HepG2 (cell line): ENCODE measurements around the gene CIT. TPM values are rescaled to one million over a fixed set of nuclear protein-coding genes. Genes with fewer than 3 reads are reported as not detected.

ENCODE experiments used
- ADNP ChIP-seq: sonication (generic); formaldehyde crosslinking; IDR thresholded peaks from 2 replicates; pipeline ENCODE4 v1.4.0; 2020; ENCODE audit warnings: missing genetic modification reagents
- ARID2 ChIP-seq: sonication (generic); formaldehyde crosslinking; IDR thresholded peaks from 2 replicates; pipeline ENCODE4 v1.8.1; 2022; ENCODE audit warnings: mild to moderate bottlenecking, missing genetic modification reagents, borderline replicate concordance
- CAMTA2 ChIP-seq: sonication (generic); formaldehyde crosslinking; IDR thresholded peaks from 2 replicates; pipeline ENCODE4 v1.4.0; 2020; ENCODE audit warnings: mild to moderate bottlenecking, missing genetic modification reagents, borderline replicate concordance
- DRAP1 ChIP-seq: IDR thresholded peaks from 2 replicates; pipeline ENCODE4 v1.6.1; 2016; ENCODE audit warnings: missing genetic modification reagents, missing compliant biosample characterization
- GATAD1 ChIP-seq: IDR thresholded peaks from 2 replicates; pipeline ENCODE4 v1.6.1; 2016; ENCODE audit warnings: missing genetic modification reagents, missing compliant biosample characterization
- HMGA1 ChIP-seq: sonication (generic); formaldehyde crosslinking; conservative IDR thresholded peaks from 2 replicates; pipeline ENCODE4 v1.4.0; 2020; ENCODE audit warnings: missing genetic modification reagents
- KLF6 ChIP-seq: IDR thresholded peaks from 2 replicates; pipeline ENCODE4 v1.8.0; 2016; ENCODE audit warnings: missing biosample characterization, missing genetic modification reagents
- LCORL ChIP-seq, 2 experiments: fragments of 450-650 bp in 1 of 2; sonication (generic) in 1 of 2; formaldehyde crosslinking in 1 of 2; IDR thresholded peaks; 2 replicates each; pipeline versions ENCODE4 v1.5.0 to v1.6.1; 2017 to 2020; ENCODE audit warnings: antibody characterized with exemption in 1 of 2, missing genetic modification reagents in 1 of 2
- MED1 ChIP-seq: sonication (generic); formaldehyde crosslinking; IDR thresholded peaks from 2 replicates; pipeline ENCODE4 v1.4.0; 2020; ENCODE audit warnings: missing genetic modification reagents
- MNT ChIP-seq: fragments of 450-650 bp; IDR thresholded peaks from 2 replicates; pipeline ENCODE4 v1.6.1; 2016
- MTERF4 ChIP-seq: sonication (generic); formaldehyde crosslinking; IDR thresholded peaks from 2 replicates; pipeline ENCODE4 v1.8.0; 2023; ENCODE audit warnings: mild to moderate bottlenecking, missing genetic modification reagents
- MXI1 ChIP-seq: IDR thresholded peaks from 3 replicates; pipeline ENCODE4 v1.6.1; 2012; ENCODE audit warnings: low read depth, low read length, inconsistent platforms, borderline replicate concordance
- NFYB ChIP-seq: sonication (generic); formaldehyde crosslinking; IDR thresholded peaks from 2 replicates; pipeline ENCODE4 v1.4.0; 2020; ENCODE audit warnings: missing genetic modification reagents
- PBX2 ChIP-seq: IDR thresholded peaks from 2 replicates; pipeline ENCODE4 v1.6.1; 2016; ENCODE audit warnings: control low read depth
- RAD51 ChIP-seq: fragments of 450-650 bp; IDR thresholded peaks from 2 replicates; pipeline ENCODE4 v1.6.1; 2016; ENCODE audit warnings: borderline replicate concordance
- RBFOX2 ChIP-seq: fragments of 200-400 bp; formaldehyde crosslinking; IDR thresholded peaks from 2 replicates; pipeline ENCODE4 v1.6.1; 2017; ENCODE audit warnings: low read depth, mild to moderate bottlenecking, low read length
- UBTF ChIP-seq: sonication (generic); formaldehyde crosslinking; IDR thresholded peaks from 2 replicates; pipeline ENCODE4 v1.4.0; 2020; ENCODE audit warnings: mild to moderate bottlenecking, missing genetic modification reagents
- ZC3H13 ChIP-seq: sonication (generic); formaldehyde crosslinking; IDR thresholded peaks from 2 replicates; pipeline ENCODE4 v1.8.1; 2023; ENCODE audit warnings: mild to moderate bottlenecking, missing genetic modification reagents, moderate library complexity
- ZMYM4 ChIP-seq: sonication (generic); formaldehyde crosslinking; IDR thresholded peaks from 2 replicates; pipeline ENCODE4 v1.8.1; 2023; ENCODE audit warnings: mild to moderate bottlenecking, missing genetic modification reagents
- ZNF367 ChIP-seq: sonication (generic); formaldehyde crosslinking; IDR thresholded peaks from 2 replicates; pipeline ENCODE4 v1.4.0; 2020; ENCODE audit warnings: missing genetic modification reagents, borderline replicate concordance
- ZNF501 ChIP-seq: sonication (generic); formaldehyde crosslinking; IDR thresholded peaks from 2 replicates; pipeline ENCODE4 v1.5.1; 2020; ENCODE audit warnings: mild to moderate bottlenecking, moderate library complexity, missing genetic modification reagents
- ZNF670 ChIP-seq: sonication (generic); formaldehyde crosslinking; IDR thresholded peaks from 2 replicates; pipeline ENCODE4 v1.8.0; 2022; ENCODE audit warnings: mild to moderate bottlenecking, missing genetic modification reagents, borderline replicate concordance
- polyA plus RNA-seq, 8 experiments: library from polyadenylated mRNA; depleted of rRNA in 3 of 8; stranded (reverse) in 7 of 8; unstranded in 1 of 8; fragments of >200 nt; fragmentation: Illumina TruSeq in 4 of 8; extraction: Trizol in 4 of 8; gene quantifications; 2 replicates each; pipeline versions ENCODE4 v1.2.1 to v1.2.3, GENCODE V29; 2011 to 2016; ENCODE audit warnings: low read depth in 4 of 8, missing spikeins in 1 of 8, mixed read lengths in 1 of 8; ENCODE audit not compliant: insufficient read depth in 1 of 8
- total RNA-seq, 5 experiments: library from RNA; depleted of rRNA; stranded (reverse); fragments of >200 nt; fragmentation: Illumina TruSeq; extraction: Trizol; gene quantifications; 2 replicates each; pipeline ENCODE4 v1.2.3, GENCODE V29; 2016; ENCODE audit warnings: low read depth in 1 of 5

The CIT gene
- total and polyA plus RNA-seq, 2 of the 13 experiments (the other 11 are each of a cell fraction or from before 2014, with no cell fraction given): 7.7 to 11.7 TPM

GRCh38 chr12:119876761-119877638 lies at the start of gene CIT (continued):
- TF ChIP-seq HMGA1 (CRISPR knock-in tag) (no peak), ZMYM4 (peak; percentile 79), NFYB (CRISPR knock-in tag) (peak; percentile 93), DRAP1 (peak; percentile 85), MXI1 (peak; percentile 30; the same call in 1 of the 3 replicates), MED1 (CRISPR knock-in tag) (no peak), ARID2 (CRISPR knock-in tag) (peak; percentile 19; the same call in 1 of the 2 replicates), CAMTA2 (CRISPR knock-in tag) (no peak), ZC3H13 (no peak), ADNP (no peak), LCORL (IDR thresholded peaks at IDR 0.05) (no peak), LCORL (CRISPR knock-in tag; IDR thresholded peaks at IDR 0.05) (0 out of 2 replicates have a peak, but pooled peaks have one; percentile 20), RAD51 (no peak), ZNF501 (CRISPR knock-in tag) (peak; percentile 70; the same call in 1 of the 2 replicates), GATAD1 (peak; percentile 89), MNT (peak; percentile 36; the same call in 1 of the 2 replicates), PBX2 (CRISPR knock-in tag) (peak; percentile 95), ZNF670 (no peak), ZNF367 (CRISPR knock-in tag) (no peak), MTERF4 (no peak), KLF6 (no peak), RBFOX2 (peak; percentile 68), UBTF (CRISPR knock-in tag) (no peak)
